OCI-LY7 (cell line): ENCODE results near the gene SCYGR4. TPM values are rescaled to one million over a fixed set of nuclear protein-coding genes. Genes with fewer than 3 reads are reported as not detected.

Experiments
- BruUV-seq: library from RNA; stranded (reverse); fragments of 400-500 nt; replicated peaks from 2 replicates; lab custom pipeline; 2021; lab: Mats Ljungman, UMichigan
- CTCF ChIA-PET: fragments of 300-600 bp; sonication (Branson Sonifier 250); formaldehyde crosslinking; loops from one replicate; lab custom pipeline; 2022; ENCODE audit warnings: antibody characterized with exemption; ENCODE audit not compliant: unreplicated experiment; lab: Charles Lee
- POLR2A ChIA-PET: fragments of 300-600 bp; sonication (Branson Sonifier 250); formaldehyde crosslinking; loops from one replicate; lab custom pipeline; 2022; ENCODE audit warnings: antibody characterized with exemption; lab: Charles Lee
- DNase-seq: peaks from one replicate; pipeline ENCODE4 v3.0.0-alpha.2; 2015; ENCODE audit warnings: low spot score
- H2AFZ ChIP-seq: fragments of 200-600 bp; sonication (generic), shearing (Covaris generic); 2 replicates; pipeline ENCODE4 v1.6.1; 2014; ENCODE audit warnings: mild to moderate bottlenecking, antibody characterized with exemption, low read length, moderate library complexity
- H3K27ac ChIP-seq: fragments of 200-600 bp; sonication (generic); 2 replicates; pipeline ENCODE4 v1.5.1; 2014; ENCODE audit warnings: mixed run types, low read depth, mild to moderate bottlenecking, moderate library complexity, low read length, inconsistent platforms; ENCODE audit not compliant: poor library complexity, severe bottlenecking
- H3K36me3 ChIP-seq: fragments of 200-600 bp; sonication (generic); 2 replicates; pipeline ENCODE4 v1.6.1; 2014; ENCODE audit warnings: mild to moderate bottlenecking, antibody characterized with exemption, low read length, moderate library complexity, mixed read lengths; ENCODE audit not compliant: insufficient read depth
- H3K4me1 ChIP-seq: fragments of 200-600 bp; sonication (generic); 2 replicates; pipeline ENCODE4 v1.5.1; 2014; ENCODE audit warnings: mild to moderate bottlenecking, low read length; ENCODE audit not compliant: insufficient read depth, poor library complexity, severe bottlenecking
- H3K4me2 ChIP-seq: fragments of 200-600 bp; sonication (generic); 2 replicates; pipeline ENCODE4 v1.6.1; 2014; ENCODE audit warnings: mild to moderate bottlenecking, low read length
- H3K4me3 ChIP-seq: fragments of 200-600 bp; sonication (generic); 2 replicates; pipeline ENCODE4 v1.5.1; 2014; ENCODE audit warnings: mild to moderate bottlenecking, low read depth, low read length; ENCODE audit not compliant: poor library complexity, severe bottlenecking
- H3K79me2 ChIP-seq: fragments of 200-600 bp; sonication (generic); 2 replicates; pipeline ENCODE4 v1.6.1; 2016; ENCODE audit warnings: low read depth, mild to moderate bottlenecking, low read length, moderate library complexity, mixed read lengths; ENCODE audit not compliant: insufficient read depth
- H3K9me2 ChIP-seq: fragments of 200-600 bp; sonication (generic); 2 replicates; pipeline ENCODE4 v1.6.1; 2016; ENCODE audit warnings: mild to moderate bottlenecking, low read length, mixed read lengths; ENCODE audit not compliant: insufficient read depth
- H3K9me3 ChIP-seq: fragments of 200-600 bp; sonication (generic); 2 replicates; pipeline ENCODE4 v1.6.1; 2014; ENCODE audit warnings: mild to moderate bottlenecking, mixed run types, low read length, mixed read lengths
- H4K20me1 ChIP-seq: fragments of 200-600 bp; sonication (generic); 2 replicates; pipeline ENCODE4 v1.6.1; 2014; ENCODE audit warnings: mild to moderate bottlenecking, antibody characterized with exemption, low read length, moderate library complexity, mixed read lengths; ENCODE audit not compliant: insufficient read depth
- CTCF ChIP-seq: fragments of 200-600 bp; sonication (generic); conservative IDR thresholded peaks from 2 replicates; pipeline ENCODE4 v1.5.1; 2014; ENCODE audit warnings: mild to moderate bottlenecking, antibody characterized with exemption, low read length, moderate library complexity, mixed read lengths
- EZH2phosphoT487 ChIP-seq: fragments of 200-600 bp; sonication (generic); IDR thresholded peaks from 2 replicates; pipeline ENCODE4 v1.6.1; 2018; ENCODE audit warnings: low read depth, borderline replicate concordance, mild to moderate bottlenecking, mixed run types, antibody characterized with exemption, low read length, moderate library complexity, mixed read lengths
- intact Hi-C: fragments of 100-400 bp; cut with micrococcal nuclease; formaldehyde crosslinking; loops from one replicate; pipeline ENCODE4 v1.10.0; 2022; ENCODE audit not compliant: unreplicated experiment
- total RNA-seq, 2 experiments: library from RNA; depleted of rRNA in 1 of 2; stranded (reverse); fragments of >200 nt in 1 of 2; shearing (Covaris generic) in 1 of 2; gene quantifications; 2 replicates each; pipeline ENCODE4 v1.2.3, GENCODE V29; 2014 to 2022

SCYGR4 gene
- total RNA-seq, 2 experiments from 2014 or later: not detected

GRCh38 chr2:227614246-227614645 lies 3.1 kb upstream of the SCYGR4 start:
- no peak for TF ChIP-seq CTCF
- no peak for TF ChIP-seq EZH2phosphoT487
- no peak for DNase-seq
- no peaks in the 10 kb centered on the region for H3K79me2 ChIP-seq
- no peak overlapping the region for H3K27ac ChIP-seq
- H3K9me3 ChIP-seq: no peaks in the 10 kb centered on the region
- POLR2A ChIA-PET: no interaction called here
- H3K9me2 ChIP-seq: no peaks in the 10 kb centered on the region
- no TSS peak for BruUV-seq
- H3K4me1 ChIP-seq: no peaks in the 10 kb centered on the region
- no peaks in the 10 kb centered on the region for H4K20me1 ChIP-seq
- H2AFZ ChIP-seq: no peak overlapping the region
- no peaks in the 10 kb centered on the region for H3K36me3 ChIP-seq
- no peak overlapping the region for H3K4me2 ChIP-seq
- H3K4me3 ChIP-seq: no peak overlapping the region
- CTCF ChIA-PET: no interaction called here
- intact Hi-C loops: no loop called here

- ChIA-PET POLR2A (no interaction called here), CTCF (no interaction called here)
- Histone ChIP-seq H3K27ac (no peak within 1 kb of the TSS), H3K36me3 (no peaks in the 10 kb centered on the region), H3K79me2 (no peaks in the 10 kb centered on the region), H3K4me2 (no peak within 1 kb of the TSS), H4K20me1 (no peaks in the 10 kb centered on the region), H3K9me3 (no peaks in the 10 kb centered on the region), H3K9me2 (no peaks in the 10 kb centered on the region), H3K4me3 (no peak within 1 kb of the TSS), H3K4me1 (no peaks in the 10 kb centered on the region), H2AFZ (no peak within 1 kb of the TSS)
- no peak for TF ChIP-seq CTCF
- no peak for TF ChIP-seq EZH2phosphoT487
- BruUV-seq: no TSS peak
- DNase-seq: no peak
- intact Hi-C loops: no loop called here
These were observed 2.6 kb upstream of the SCYGR4 start, which contains the start of gene SCYGR3 for GRCh38 chr2:227614740-227615139. SCYGR3 (minus strand) TSS chr2:227614840; CDS start chr2:227614840, 0 bp downstream.

GRCh38 chr2:227615181-227615580 lies 2.1 kb upstream of the SCYGR4 start:
- Histone ChIP-seq H3K4me3 (no peak overlapping the region), H3K9me2 (no peaks in the 10 kb centered on the region), H3K9me3 (no peaks in the 10 kb centered on the region), H4K20me1 (no peaks in the 10 kb centered on the region), H2AFZ (no peak overlapping the region), H3K4me2 (no peak overlapping the region), H3K27ac (no peak overlapping the region), H3K79me2 (no peaks in the 10 kb centered on the region), H3K4me1 (no peaks in the 10 kb centered on the region), H3K36me3 (no peaks in the 10 kb centered on the region)
- ChIA-PET CTCF (no interaction called here), POLR2A (interaction anchor here (0.7 kb wide), 1 partner anchor 101 kb away, joined by 3 read pairs; no protein-coding TSS in a partner anchor)
- no peak for TF ChIP-seq EZH2phosphoT487
- TF ChIP-seq CTCF: no peak
- no peak for DNase-seq
- intact Hi-C loops: no loop called here
- no TSS peak for BruUV-seq
